Motor neuron (in vitro differentiated cells): ENCODE measurements around the gene IYD. TPM values are rescaled to one million over a fixed set of nuclear protein-coding genes. Genes with fewer than 3 reads are reported as not detected.

Experiments used
- ATAC-seq, 8 experiments: fragments of 200-7000 bp; cut with Tn5 transposase; replicated peaks in 6 of 8; 2 replicates each; pipeline ENCODE4 v1.8.0; 2021; ENCODE audit warnings: mild to moderate bottlenecking in 8 of 8, moderate library complexity in 8 of 8
- H3K27ac ChIP-seq, 2 donors: fragments of 250-450 bp; sonication (Bioruptor Pico); 2 replicates each; pipeline ENCODE4 v1.9.0; 2021; ENCODE audit warnings: antibody characterized with exemption in 2 of 2, mild to moderate bottlenecking in 2 of 2, moderate library complexity in 1 of 2
- H3K4me1 ChIP-seq, 2 donors: fragments of 250-450 bp; sonication (Bioruptor Pico); replicated peaks in 1 of 2; 2 replicates each; pipeline ENCODE4 v1.6.1; 2021; ENCODE audit warnings: antibody characterized with exemption in 2 of 2, mild to moderate bottlenecking in 2 of 2, moderate library complexity in 1 of 2
- H3K4me3 ChIP-seq, 5 donors: fragments of 250-450 bp; sonication (Bioruptor Pico); 2 replicates each; pipeline ENCODE4 v1.9.0; 2021; ENCODE audit warnings: antibody characterized with exemption in 5 of 5, mild to moderate bottlenecking in 5 of 5, moderate library complexity in 4 of 5
- WGBS, 10 experiments: fragments of 450-650 bp; shearing (Covaris generic); methylation state at CpG; one replicate each; pipeline ENCODE4 v1.0.0; 2022; 5-methylcytosine and 5-hydroxymethylcytosine counted together
- in situ Hi-C, 9 experiments: fragments of 400-800 bp; cut with MboI; loops; one replicate each; pipeline ENCODE4 v1.15.0; 2021; ENCODE audit warnings: low sequenced_read_pairs in 9 of 9, low pct_unique_long_range_greater_than_20kb in 2 of 9; ENCODE audit not compliant: unreplicated experiment in 9 of 9
- total RNA-seq, 8 experiments: library from RNA; unstranded; fragments of 300-600 nt; gene quantifications; 2 replicates each; pipeline versions ENCODE4 v1.2.3 to v1.2.4, GENCODE V29; 2022

Gene IYD
- total RNA-seq: under 1 TPM; under 0.01 to 0.38 (median 0.14) TPM

DNA sequence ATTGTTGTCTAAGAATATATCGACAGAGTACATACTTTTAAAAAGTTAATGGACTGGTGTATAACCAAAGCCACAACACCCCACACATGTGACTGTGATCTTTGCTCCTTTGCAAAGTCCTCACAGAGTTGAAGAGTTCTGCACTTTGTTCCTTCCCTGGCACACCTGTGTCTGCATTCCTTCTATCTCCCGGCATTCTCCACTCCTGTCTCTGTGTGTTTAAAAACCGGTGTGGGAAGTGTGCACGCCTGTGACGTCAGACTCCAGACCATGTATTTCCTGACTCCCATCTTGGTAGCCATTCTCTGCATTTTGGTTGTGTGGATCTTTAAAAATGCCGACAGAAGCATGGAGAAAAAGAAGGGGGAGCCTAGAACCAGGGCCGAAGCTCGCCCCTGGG lies at the start of gene IYD:
TSS of gene IYD (plus strand) at position 251 of the 400 bp plus-strand sequence. CDS start at position 271, 20 bp downstream.
- no peak for ATAC-seq
- Histone ChIP-seq H3K4me3 (no peak within 1 kb of the TSS), H3K4me1 (no peaks in the 10 kb centered on the region), H3K27ac (no peak within 1 kb of the TSS)
- 44 to 93% (median 77%) methylated on average over 1 to 7 of the region's 8 CpGs; no CpG with 5 or more reads in 3 of the 10 experiments for WGBS, 10 experiments
- in situ Hi-C loops: no loop called here

DNA sequence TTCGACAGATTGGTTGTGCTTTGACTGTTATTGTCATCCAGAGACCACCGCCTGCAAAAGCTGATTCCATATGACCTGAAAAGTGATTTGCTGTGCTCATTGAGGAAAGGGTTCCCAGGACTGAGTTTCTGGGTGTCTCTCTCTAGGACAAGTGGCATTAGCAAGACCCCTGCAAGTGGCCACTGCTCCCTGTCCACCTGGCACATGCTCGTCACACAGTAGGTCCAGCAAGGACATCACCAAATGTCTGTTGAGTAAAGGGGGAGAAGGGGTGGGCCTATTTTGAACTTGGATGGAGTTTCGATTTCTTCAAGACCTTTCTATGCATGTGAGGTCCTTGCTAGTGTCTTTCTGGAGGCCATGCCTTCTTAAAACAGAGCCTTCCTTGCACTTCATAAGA lies 48.9 kb upstream of the IYD start:
- 67 to 100% (median 90%) methylated on average over 1 to 3 of the region's 4 CpGs; no CpG with 5 or more reads in 3 of the 10 experiments for WGBS, 10 experiments
- H3K27ac ChIP-seq: no peak overlapping the region
- in situ Hi-C loops: no loop called here
- H3K4me3 ChIP-seq: no peak overlapping the region
- no peak for ATAC-seq
- H3K4me1 ChIP-seq: peaks cover 17 to 19% of the 10 kb centered on the region in 2 donors

GRCh38 chr6:150320442-150320841 lies 48.4 kb upstream of the IYD start:
- ATAC-seq: no peak
- Histone ChIP-seq H3K27ac (no peak overlapping the region), H3K4me3 (no peak overlapping the region), H3K4me1 (peaks cover 17 to 19% of the 10 kb centered on the region in 2 donors)
- in situ Hi-C loops: no loop called here
- WGBS, 10 experiments: 52 to 100% (median 87%) methylated on average over 1 to 9 of the region's 9 CpGs; no CpG with 5 or more reads in 2 of the 10 experiments

DNA sequence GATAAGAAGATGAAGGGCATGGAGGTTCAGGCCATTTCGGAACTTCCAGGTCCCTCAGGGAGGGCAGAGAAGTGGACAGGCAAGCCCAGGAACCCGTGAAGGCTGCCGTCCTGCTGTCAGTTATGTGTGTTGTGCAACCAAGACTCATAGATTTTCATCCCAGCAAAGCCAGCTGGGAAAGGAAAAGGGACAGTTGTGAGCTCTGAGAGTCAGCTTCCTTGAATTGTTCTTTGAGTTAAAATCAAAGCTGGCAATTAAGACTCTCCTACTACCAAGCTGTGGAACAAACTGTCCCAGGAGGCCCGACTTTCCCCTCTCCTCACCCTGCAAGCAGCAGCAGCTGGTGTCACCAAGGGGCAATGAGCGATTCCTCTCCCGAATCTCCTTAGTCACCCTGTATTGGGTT lies 46.3 kb upstream of the IYD start:
- Histone ChIP-seq H3K4me1 (peaks cover 9 to 15% of the 10 kb centered on the region in 2 donors), H3K27ac (no peak overlapping the region), H3K4me3 (no peak overlapping the region)
- WGBS, 10 experiments: 72 to 89% (median 81%) methylated on average over 1 to 6 of the region's 6 CpGs; no CpG with 5 or more reads in 4 of the 10 experiments
- ATAC-seq: no peak
- in situ Hi-C loops: no loop called here

GRCh38 chr6:150323205-150323604 lies 45.6 kb upstream of the IYD start:
- no peak for ATAC-seq
- WGBS, 10 experiments: 68 to 94% (median 85%) methylated on average over 3 to 7 of the region's 8 CpGs; no CpG with 5 or more reads in 3 of the 10 experiments

DNA sequence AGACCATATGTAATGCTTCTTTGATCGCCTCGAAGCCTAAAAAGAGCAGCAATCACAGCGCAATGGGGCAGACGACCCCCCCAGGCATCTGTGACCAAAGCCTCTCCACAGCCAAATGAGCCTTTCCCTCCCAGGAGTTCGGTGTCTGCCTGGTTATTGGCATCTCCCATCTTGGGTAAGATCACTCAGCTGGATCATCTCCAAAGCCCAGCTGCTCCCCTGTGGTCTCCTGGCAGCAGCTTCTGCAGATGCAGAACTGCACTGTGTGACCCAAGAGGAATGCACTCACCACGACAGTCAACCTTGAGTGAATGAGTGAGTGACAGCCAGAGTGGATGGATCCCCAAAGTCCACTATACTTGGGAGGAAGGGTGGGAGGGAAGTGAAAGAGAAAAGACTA lies 44.8 kb upstream of the IYD start:
- Histone ChIP-seq H3K4me3 (no peak overlapping the region), H3K27ac (no peak overlapping the region), H3K4me1 (peaks cover 3 to 5% of the 10 kb centered on the region in 2 donors)
- WGBS, 10 experiments: 47 to 89% (median 80%) methylated on average over 1 to 6 of the region's 6 CpGs; no CpG with 5 or more reads in 5 of the 10 experiments
- in situ Hi-C loops: no loop called here
- ATAC-seq: peak in 1 of 8 experiments; percentile 63

More at GRCh38 chr6:150323205-150323604, 45.6 kb upstream of the IYD start:
- Histone ChIP-seq H3K4me1 (peaks cover 2 to 8% of the 10 kb centered on the region in 2 donors), H3K4me3 (no peak overlapping the region), H3K27ac (no peak overlapping the region)
- in situ Hi-C loops: no loop called here

DNA sequence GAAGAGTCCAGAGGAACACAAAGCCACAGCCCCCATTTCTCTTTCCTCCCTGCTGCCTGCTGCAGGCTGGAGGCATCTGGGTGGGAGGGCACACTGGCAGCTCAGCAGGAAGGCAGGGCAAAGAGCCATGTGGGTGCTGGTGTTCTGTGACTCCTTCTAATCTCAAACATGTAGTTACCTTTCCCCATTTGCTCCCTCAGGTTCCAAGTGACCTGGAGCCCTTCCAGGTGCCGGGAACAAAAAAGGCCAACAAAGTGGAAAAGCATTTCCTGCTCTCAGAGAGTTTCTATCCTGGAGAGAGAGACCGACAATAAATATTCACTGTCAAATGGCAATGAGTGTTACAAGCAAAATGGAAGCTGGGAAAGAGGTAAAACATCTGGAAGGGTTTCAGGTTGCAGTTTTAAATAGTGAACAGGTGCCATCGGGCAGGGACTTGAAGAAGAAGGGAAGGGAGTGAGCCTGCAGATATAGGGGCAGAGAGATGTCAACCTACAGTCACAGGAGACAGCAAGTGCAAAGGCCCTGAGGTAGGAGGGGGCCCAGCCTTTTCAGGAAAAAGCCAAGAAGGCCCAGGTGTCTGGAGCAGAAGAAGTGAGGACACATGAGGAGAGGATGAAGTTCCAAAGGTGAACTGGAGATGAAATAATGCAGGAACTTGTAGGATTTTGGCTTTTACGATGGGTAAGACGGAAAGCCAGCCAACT lies 43.6 kb upstream of the IYD start:
- peak in 1 of 8 experiments; percentile 20 for ATAC-seq
- Histone ChIP-seq H3K4me3 (no peak overlapping the region), H3K27ac (no peak overlapping the region), H3K4me1 (peaks cover 7 to 8% of the 10 kb centered on the region in 2 donors)
- WGBS, 10 experiments: 60 to 100% (median 85%) methylated on average over 1 to 5 of the region's 5 CpGs
- in situ Hi-C loops: loop anchor here in 4 of 9 experiments (25.0 kb wide), 2 partner anchors 238 to 263 kb away; partner anchors contain the start of gene ULBP3 (in 2 of the 4)

GRCh38 chr6:150327117-150327774 lies 41.6 kb upstream of the IYD start:
- ATAC-seq: peak in 2 of 8 experiments; percentile 17 to 41
- H3K4me1 ChIP-seq: peaks cover 7 to 8% of the 10 kb centered on the region in 2 donors
- 20 to 88% (median 80%) methylated on average over 1 to 4 of the region's 5 CpGs; no CpG with 5 or more reads in 2 of the 10 experiments for WGBS, 10 experiments
- H3K4me3 ChIP-seq: no peak overlapping the region
- no peak overlapping the region for H3K27ac ChIP-seq
- in situ Hi-C loops: loop anchor here in 4 of 9 experiments (25.0 kb wide), 2 partner anchors 240 to 265 kb away; partner anchors contain the start of gene ULBP3 (in 2 of the 4)

- WGBS, 10 experiments: 17 to 100% (median 73%) methylated on average over 1 to 6 of the region's 6 CpGs
- peaks cover 4 to 7% of the 10 kb centered on the region in 2 donors for H3K4me1 ChIP-seq
- no peak overlapping the region for H3K4me3 ChIP-seq
- in situ Hi-C loops: loop anchor here in 4 of 9 experiments (25.0 kb wide), 2 partner anchors 242 to 267 kb away; partner anchors contain the start of gene ULBP3 (in 2 of the 4)
- ATAC-seq: peak in 2 of 8 experiments; percentile 50
- H3K27ac ChIP-seq: no peak overlapping the region
Measured at GRCh38 chr6:150328744-150329405, 39.9 kb upstream of the IYD start.

DNA sequence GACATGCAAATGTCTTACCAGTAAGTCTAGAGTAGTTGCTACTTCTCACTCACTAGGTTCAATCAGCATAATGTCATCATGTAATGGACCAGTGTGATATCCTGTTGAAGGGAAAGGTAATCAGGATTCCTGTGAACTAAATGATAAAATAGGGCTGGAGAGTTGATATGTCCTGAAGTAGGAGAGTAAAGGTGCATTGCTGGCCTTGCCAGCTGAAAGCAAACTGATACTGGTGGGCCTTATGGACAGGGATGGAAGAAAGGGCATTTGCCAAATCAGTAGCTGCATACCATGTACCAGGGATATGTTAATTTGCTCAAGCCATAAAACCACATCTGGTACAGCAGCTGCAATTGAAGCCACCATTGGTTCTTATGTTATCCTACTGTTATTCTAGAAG lies 37.5 kb upstream of the IYD start:
- in situ Hi-C loops: loop anchor here in 7 of 9 experiments (10.0 to 25.0 kb wide), 3 partner anchors 244 to 269 kb away; partner anchors contain the start of gene ULBP3 (in 2 of the 7)

GRCh38 chr6:150332939-150333584 lies 35.8 kb upstream of the IYD start:
- in situ Hi-C loops: loop anchor here in 7 of 9 experiments (10.0 to 25.0 kb wide), 3 partner anchors 246 to 271 kb away; partner anchors contain the start of gene ULBP3 (in 2 of the 7)
- WGBS, 10 experiments: 73 to 97% (median 92%) methylated on average over 3 to 19 of the region's 21 CpGs; no CpG with 5 or more reads in 1 of the 10 experiments
- Histone ChIP-seq H3K27ac (no peak overlapping the region), H3K4me3 (no peak overlapping the region), H3K4me1 (peaks cover 7% of the 10 kb centered on the region in 2 donors)
- no peak for ATAC-seq

More for the DNA sequence above, 37.5 kb upstream of the IYD start:
- ATAC-seq: peak in 2 of 8 experiments; percentile 17 to 45
- H3K4me1 ChIP-seq: peaks cover 7% of the 10 kb centered on the region in 2 donors
- no peak overlapping the region for H3K4me3 ChIP-seq
- H3K27ac ChIP-seq: no peak overlapping the region

- 80 to 100% (median 100%) methylated on average over 1 of the region's 2 CpGs; no CpG with 5 or more reads in 5 of the 10 experiments for WGBS, 10 experiments
- Histone ChIP-seq H3K4me1 (peaks cover 7% of the 10 kb centered on the region in 2 donors), H3K27ac (no peak overlapping the region), H3K4me3 (no peak overlapping the region)
- ATAC-seq: no peak
- in situ Hi-C loops: loop anchor here in 7 of 9 experiments (10.0 to 25.0 kb wide), 3 partner anchors 246 to 271 kb away; partner anchors contain the start of gene ULBP3 (in 2 of the 7)
Measured at GRCh38 chr6:150333585-150333941, 35.2 kb upstream of the IYD start.
